B cell (primary cell): ENCODE results near the gene STX1A. TPM values are rescaled to one million over a fixed set of nuclear protein-coding genes. Genes with fewer than 3 reads are reported as not detected.
"Not testable (repeated sequence)": the region's sequence is repeated elsewhere in the genome, so short reads cannot be mapped to it uniquely, and the experiment has no call there.

Experiments used
- ATAC-seq: fragments of 200-7000 bp; cut with Tn5 transposase; one replicate; pipeline ENCODE4 v1.10.0; 2021; ENCODE audit warnings: low read depth, mild to moderate bottlenecking, moderate number of reproducible peaks, moderate library complexity
- CTCF ChIA-PET: fragments of 350-600 bp; sonication (Branson Sonifier 250); formaldehyde crosslinking; loops from one replicate; lab custom pipeline; 2021; ENCODE audit warnings: antibody characterized with exemption, inconsistent platforms; lab: Charles Lee
- POLR2A ChIA-PET: fragments of 350-600 bp; sonication (Branson Sonifier 250); formaldehyde crosslinking; loops from one replicate; lab custom pipeline; 2021; ENCODE audit warnings: antibody characterized with exemption; lab: Charles Lee
- DNase-seq: peaks from one replicate; pipeline ENCODE4 v3.0.0; 2013
- H2AFZ ChIP-seq: 2 replicates; pipeline ENCODE4 v1.6.1; 2012; ENCODE audit warnings: mild to moderate bottlenecking, low read depth, low read length; ENCODE audit not compliant: insufficient read depth, poor library complexity, severe bottlenecking
- H3K27ac ChIP-seq, 2 donors: 1 replicate in 1 of 2; 2 replicates in 1 of 2; pipeline ENCODE4 v1.5.1; 2012 to 2013; ENCODE audit warnings: low read length in 2 of 2, mild to moderate bottlenecking in 2 of 2, moderate library complexity in 1 of 2
- H3K27me3 ChIP-seq, 4 experiments: fragments of 200-600 bp in 1 of 4; sonication (generic) in 1 of 4; replicated peaks in 1 of 4; 1 replicate in 2 of 4; 2 replicates in 2 of 4; pipeline versions ENCODE4 v1.6.1 to v1.7.0; 2013 to 2016; ENCODE audit warnings: low read length in 3 of 4, mild to moderate bottlenecking in 2 of 4, mixed read lengths in 1 of 4, moderate library complexity in 1 of 4; ENCODE audit not compliant: insufficient read depth in 4 of 4, control insufficient read depth in 3 of 4; ENCODE audit errors: control extremely low read depth in 1 of 4
- H3K36me3 ChIP-seq, 2 experiments: replicated peaks in 1 of 2; 1 replicate in 1 of 2; 2 replicates in 1 of 2; pipeline versions ENCODE4 v1.6.1 to v1.7.1; 2013; ENCODE audit warnings: low read length in 1 of 2; ENCODE audit not compliant: insufficient read depth in 2 of 2, control insufficient read depth in 1 of 2; ENCODE audit errors: control extremely low read depth in 1 of 2, extremely low read depth in 1 of 2
- H3K4me1 ChIP-seq, 2 donors: fragments of 200-600 bp in 1 of 2; sonication (generic) in 1 of 2; 1 replicate in 1 of 2; 2 replicates in 1 of 2; pipeline versions ENCODE4 v1.5.1 to v1.6.1; 2013 to 2017; ENCODE audit warnings: low read length in 2 of 2; ENCODE audit not compliant: control insufficient read depth in 2 of 2, insufficient read depth in 2 of 2
- H3K4me2 ChIP-seq: replicated peaks from 2 replicates; pipeline ENCODE3; 2012; ENCODE audit warnings: mild to moderate bottlenecking, low read depth, low read length; ENCODE audit not compliant: poor library complexity, severe bottlenecking
- H3K4me3 ChIP-seq, 5 experiments: fragments of 200-600 bp in 1 of 5; sonication (generic) in 1 of 5; 1 replicate in 3 of 5; 2 replicates in 2 of 5; pipeline versions ENCODE4 v1.5.1 to v1.7.0; 2011 to 2016; ENCODE audit warnings: low read length in 4 of 5, mild to moderate bottlenecking in 4 of 5, low read depth in 2 of 5, control low read depth in 1 of 5, moderate library complexity in 1 of 5; ENCODE audit not compliant: insufficient read depth in 1 of 5; ENCODE audit errors: control extremely low read depth in 1 of 5, extremely low read depth in 1 of 5
- H3K79me2 ChIP-seq: fragments of 200-600 bp; sonication (generic); one replicate; pipeline ENCODE4 v1.6.0; 2016; ENCODE audit warnings: low read length; ENCODE audit not compliant: control insufficient read depth, insufficient read depth
- H3K9ac ChIP-seq: fragments of 200-600 bp; sonication (generic); 2 replicates; pipeline ENCODE4 v1.6.1; 2017; ENCODE audit warnings: mild to moderate bottlenecking, low read length, moderate library complexity
- H3K9me3 ChIP-seq, 3 donors: one replicate each; pipeline versions ENCODE4 v1.6.1 to v1.7.1; 2013; ENCODE audit warnings: low read length in 2 of 3; ENCODE audit not compliant: control insufficient read depth in 2 of 3, insufficient read depth in 1 of 3; ENCODE audit errors: control extremely low read depth in 1 of 3
- H4K20me1 ChIP-seq: 2 replicates; pipeline ENCODE4 v1.6.0; 2012; ENCODE audit warnings: mild to moderate bottlenecking, low read length; ENCODE audit not compliant: insufficient read depth, control insufficient read depth, poor library complexity, severe bottlenecking
- H3K27ac Mint-ChIP-seq: one replicate; pipeline ENCODE4 v1.8.0; 2021; ENCODE audit warnings: mixed read lengths
- H3K27me3 Mint-ChIP-seq: one replicate; pipeline ENCODE4 v1.8.0; 2021; ENCODE audit warnings: mixed read lengths
- H3K4me1 Mint-ChIP-seq: one replicate; pipeline ENCODE4 v1.8.0; 2021; ENCODE audit warnings: mixed read lengths
- H3K4me3 Mint-ChIP-seq: one replicate; pipeline ENCODE4 v1.8.0; 2021; ENCODE audit warnings: mixed read lengths
- H3K9me3 Mint-ChIP-seq: one replicate; pipeline ENCODE4 v1.8.0; 2022; ENCODE audit warnings: mixed read lengths; ENCODE audit not compliant: insufficient read depth
- EZH2 ChIP-seq: IDR thresholded peaks from 2 replicates; pipeline ENCODE4 v1.6.1; 2012; ENCODE audit warnings: borderline replicate concordance, low read depth, mild to moderate bottlenecking, moderate library complexity, low read length; ENCODE audit not compliant: insufficient read depth, poor library complexity, severe bottlenecking
- WGBS: methylation state at CpG from one replicate; pipeline ENCODE4 v1.1.5; 2013; ENCODE audit warnings: missing lambda C conversion rate; ENCODE audit not compliant: insufficient coverage; 5-methylcytosine and 5-hydroxymethylcytosine counted together
- intact Hi-C: fragments of 100-400 bp; cut with micrococcal nuclease; formaldehyde crosslinking; loops from one replicate; pipeline ENCODE4 v1.10.0; 2022
- polyA plus RNA-seq: library from polyadenylated mRNA; depleted of rRNA; stranded (reverse); fragments of >200 nt; gene quantifications from 2 replicates; pipeline ENCODE4 v1.2.3, GENCODE V29; 2012
- total RNA-seq, 2 donors: library from RNA; stranded (reverse); fragments of 120-200 nt in 1 of 2; gene quantifications; 1 replicate in 1 of 2; 2 replicates in 1 of 2; pipeline versions ENCODE4 v1.2.3 to v1.2.4, GENCODE V29; 2013 to 2022
- TF ChIP-seq, protein P1 (sequence below): fragments of 200-600 bp; IDR thresholded peaks from one replicate; pipeline ENCODE4 v1.8.0; 2022; ENCODE audit warnings: antibody characterized with exemption, mild to moderate bottlenecking

Gene STX1A
- total and polyA plus RNA-seq, 2 donors (not counting 1 experiment from before 2014, with no cell fraction given), result 3.1 to 9.6 TPM

DNA sequence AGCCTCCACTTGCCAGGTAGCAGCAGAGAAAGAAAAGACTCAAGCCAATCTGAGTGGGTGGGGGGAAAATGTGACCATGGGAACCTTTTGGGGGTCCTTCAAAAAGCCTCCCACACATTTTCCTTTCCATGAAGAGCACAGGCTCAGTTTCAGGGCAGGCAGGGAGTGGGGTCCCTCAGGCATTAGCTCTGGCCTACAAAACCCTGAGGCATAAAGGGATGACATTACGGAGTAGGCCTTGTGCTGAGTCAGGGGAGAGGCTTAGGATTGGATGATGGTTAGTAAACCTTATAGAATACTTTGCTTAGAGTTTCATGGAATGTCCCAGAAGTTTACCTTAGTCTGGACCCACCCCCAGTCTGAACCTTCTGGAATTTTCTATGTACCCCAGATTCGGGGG lies 39.8 kb downstream of the STX1A start:
- H3K4me2 ChIP-seq, result no peak overlapping the region
- H3K27me3 Mint-ChIP-seq, result no peaks in the 10 kb centered on the region
- ATAC-seq (no peak), DNase-seq (no peak)
- intact Hi-C loops, result loop anchor here (5.0 to 10.0 kb wide), 3 partner anchors 38 to 1845 kb away; partner anchors contain the start of genes RFC2 and STX1A
- no peak overlapping the region for H3K27ac Mint-ChIP-seq
- H3K9me3 Mint-ChIP-seq, result no peaks in the 10 kb centered on the region
- no peak overlapping the region for H3K9ac ChIP-seq
- ChIA-PET CTCF (no interaction called here), POLR2A (no interaction called here)
- H4K20me1 ChIP-seq, result peaks cover 39% of the 10 kb centered on the region
- peaks cover 28% of the 10 kb centered on the region for H3K4me1 Mint-ChIP-seq
- H3K4me3 Mint-ChIP-seq, result no peak overlapping the region
- H2AFZ ChIP-seq, result no peak overlapping the region
- 100% methylated on average over 1 of the region's 2 CpGs for WGBS
- H3K36me3 ChIP-seq, result peaks cover 0 to 10% of the 10 kb centered on the region in 2 experiments
- H3K27ac ChIP-seq, result no peak overlapping the region
- no peaks in the 10 kb centered on the region for H3K27me3 ChIP-seq
- H3K79me2 ChIP-seq, result peaks cover 49% of the 10 kb centered on the region
- no peaks in the 10 kb centered on the region for H3K9me3 ChIP-seq
- H3K4me3 ChIP-seq, result no peak overlapping the region
- TF ChIP-seq EZH2, result no peak
- TF ChIP-seq, protein P1, sequence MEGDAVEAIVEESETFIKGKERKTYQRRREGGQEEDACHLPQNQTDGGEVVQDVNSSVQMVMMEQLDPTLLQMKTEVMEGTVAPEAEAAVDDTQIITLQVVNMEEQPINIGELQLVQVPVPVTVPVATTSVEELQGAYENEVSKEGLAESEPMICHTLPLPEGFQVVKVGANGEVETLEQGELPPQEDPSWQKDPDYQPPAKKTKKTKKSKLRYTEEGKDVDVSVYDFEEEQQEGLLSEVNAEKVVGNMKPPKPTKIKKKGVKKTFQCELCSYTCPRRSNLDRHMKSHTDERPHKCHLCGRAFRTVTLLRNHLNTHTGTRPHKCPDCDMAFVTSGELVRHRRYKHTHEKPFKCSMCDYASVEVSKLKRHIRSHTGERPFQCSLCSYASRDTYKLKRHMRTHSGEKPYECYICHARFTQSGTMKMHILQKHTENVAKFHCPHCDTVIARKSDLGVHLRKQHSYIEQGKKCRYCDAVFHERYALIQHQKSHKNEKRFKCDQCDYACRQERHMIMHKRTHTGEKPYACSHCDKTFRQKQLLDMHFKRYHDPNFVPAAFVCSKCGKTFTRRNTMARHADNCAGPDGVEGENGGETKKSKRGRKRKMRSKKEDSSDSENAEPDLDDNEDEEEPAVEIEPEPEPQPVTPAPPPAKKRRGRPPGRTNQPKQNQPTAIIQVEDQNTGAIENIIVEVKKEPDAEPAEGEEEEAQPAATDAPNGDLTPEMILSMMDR, result no peak
- peaks cover 19 to 22% of the 10 kb centered on the region in 2 donors for H3K4me1 ChIP-seq

DNA sequence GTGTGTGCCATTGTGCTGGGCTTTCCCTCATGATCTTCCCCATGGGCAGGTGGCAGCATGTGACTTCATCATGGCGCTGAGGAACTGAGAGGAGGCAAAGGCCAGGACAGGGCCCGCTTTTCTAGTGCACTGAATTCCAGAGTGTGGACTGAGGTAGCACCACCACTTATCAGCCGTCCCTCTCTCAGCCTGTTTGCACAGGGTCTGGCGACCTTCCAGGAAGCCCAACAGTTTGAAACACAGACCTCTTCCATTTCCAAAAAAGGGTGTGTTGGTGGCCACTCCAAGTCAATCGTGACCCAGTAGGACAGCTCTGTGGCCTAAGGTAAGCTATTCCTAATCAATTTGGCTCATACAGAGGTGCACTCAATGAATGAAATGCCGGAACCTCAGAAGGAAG lies 40.6 kb downstream of the STX1A start:
- Histone ChIP-seq H3K79me2 (peaks cover 40% of the 10 kb centered on the region), H3K36me3 (peaks cover 0 to 10% of the 10 kb centered on the region in 2 experiments), H3K4me3 (no peak overlapping the region), H4K20me1 (peaks cover 39% of the 10 kb centered on the region), H3K4me1 (peaks cover 16% of the 10 kb centered on the region in 2 donors), H2AFZ (no peak overlapping the region), H3K27ac (no peak overlapping the region), H3K9me3 (no peaks in the 10 kb centered on the region), H3K9ac (no peak overlapping the region), H3K4me2 (no peak overlapping the region), H3K27me3 (no peaks in the 10 kb centered on the region)
- ATAC-seq (no peak), DNase-seq (no peak)
- no peaks in the 10 kb centered on the region for H3K9me3 Mint-ChIP-seq
- H3K4me1 Mint-ChIP-seq, result peaks cover 25% of the 10 kb centered on the region
- intact Hi-C loops, result no loop called here
- H3K27me3 Mint-ChIP-seq, result no peaks in the 10 kb centered on the region
- no peak overlapping the region for H3K27ac Mint-ChIP-seq
- ChIA-PET POLR2A (no interaction called here), CTCF (no interaction called here)
- H3K4me3 Mint-ChIP-seq, result no peak overlapping the region
- WGBS, result 96% methylated on average over 6 of the region's 6 CpGs
- TF ChIP-seq EZH2, result no peak
- TF ChIP-seq, protein P1, result no peak

DNA sequence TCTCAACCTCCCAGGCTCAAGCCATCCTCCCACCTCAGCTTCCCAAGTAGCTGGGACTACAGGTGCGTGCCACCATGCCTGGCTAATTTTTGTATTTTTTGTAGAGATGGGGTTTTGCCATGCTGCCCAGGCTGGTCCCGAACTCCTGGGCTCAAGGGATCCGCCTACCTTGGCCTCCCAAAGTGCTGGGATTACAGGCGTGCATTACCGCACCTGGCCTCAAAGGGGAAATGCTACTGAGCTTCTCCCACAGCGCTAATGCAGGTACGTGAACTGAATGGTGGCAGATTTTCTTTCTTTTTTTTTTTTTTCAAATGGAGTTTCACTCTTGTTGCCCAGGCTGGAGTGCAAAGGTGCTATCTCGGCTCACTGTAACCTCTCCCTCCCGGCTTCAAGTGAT lies 43.4 kb downstream of the STX1A start:
- Histone ChIP-seq H3K79me2 (peaks cover 15% of the 10 kb centered on the region), H4K20me1 (peaks cover 24% of the 10 kb centered on the region)
- H3K4me3 ChIP-seq, H3K27ac Mint-ChIP-seq, H3K4me1 Mint-ChIP-seq, H3K4me3 Mint-ChIP-seq, H3K4me2 ChIP-seq, H3K27ac ChIP-seq, H3K36me3 ChIP-seq, H3K27me3 Mint-ChIP-seq, H3K9me3 ChIP-seq, intact Hi-C loops, H3K4me1 ChIP-seq, H2AFZ ChIP-seq, H3K9me3 Mint-ChIP-seq, DNase-seq, ATAC-seq, H3K27me3 ChIP-seq, H3K9ac ChIP-seq: not testable (repeated sequence)
- POLR2A ChIA-PET, result interaction anchor here (0.6 kb wide), 1 partner anchor 72 kb away, joined by 3 read pairs; no protein-coding TSS in a partner anchor
- CTCF ChIA-PET, result interaction anchor here (0.9 kb wide), 1 partner anchor 69 kb away, joined by 3 read pairs; no protein-coding TSS in a partner anchor
- 88% methylated on average over 6 of the region's 9 CpGs for WGBS
